ENCODE measurements around the gene AGBL4.

DNA sequence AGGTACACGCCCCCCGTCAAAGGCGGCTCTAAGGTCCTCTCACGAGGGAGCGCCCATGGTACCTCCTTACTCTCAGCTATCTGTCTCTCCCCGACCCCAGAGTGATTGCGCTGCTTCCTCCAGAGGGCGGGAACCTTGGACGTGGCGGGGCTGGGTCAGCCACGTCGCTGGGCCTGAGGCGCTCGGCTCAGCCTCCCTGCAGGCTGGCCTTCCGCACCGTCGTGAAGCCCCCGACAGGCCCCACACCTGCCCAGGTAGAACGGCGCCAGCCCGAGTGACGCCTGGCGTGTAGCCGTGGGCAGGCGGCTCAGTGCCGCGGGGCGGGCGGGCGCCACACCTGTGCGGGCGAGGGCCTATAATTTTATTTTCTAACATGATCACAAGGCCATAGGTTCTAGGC is 1124.9 kb downstream of the AGBL4 start:
- TF ChIP-seq CTCF (IDR thresholded peaks at IDR 0.05) (no peak), POLR2A (IDR thresholded peaks at IDR 0.05) (no peak)
